B cell (primary cell): ENCODE results near the gene CHTF8.

Experiments used
- EZH2 ChIP-seq: IDR thresholded peaks from 2 replicates; pipeline ENCODE4 v1.6.1; 2012; ENCODE audit warnings: borderline replicate concordance, low read depth, mild to moderate bottlenecking, moderate library complexity, low read length; ENCODE audit not compliant: insufficient read depth, poor library complexity, severe bottlenecking
- TF ChIP-seq, protein P1 (sequence below): fragments of 200-600 bp; IDR thresholded peaks from one replicate; pipeline ENCODE4 v1.8.0; 2022; ENCODE audit warnings: antibody characterized with exemption, mild to moderate bottlenecking

DNA sequence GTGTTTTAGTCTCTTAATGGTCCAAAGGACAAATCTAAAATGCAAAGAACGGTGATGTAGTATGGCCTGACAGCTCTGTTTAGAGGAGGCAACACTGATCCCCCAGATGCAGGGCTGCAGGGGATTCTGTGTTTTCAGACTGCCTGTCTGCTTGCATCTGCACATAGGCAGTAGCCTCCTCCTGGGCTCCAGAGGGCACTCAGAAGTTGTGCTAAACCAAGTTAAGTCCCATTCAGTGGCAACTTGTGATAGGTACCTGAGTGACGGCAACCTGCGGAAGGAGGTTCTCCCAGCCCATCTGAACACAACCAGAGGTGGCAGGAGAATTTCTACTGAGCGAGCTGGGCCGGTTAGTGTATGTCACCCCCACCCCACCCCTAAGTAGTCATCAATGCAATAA lies 17.0 kb downstream of the CHTF8 start:
- no peak for TF ChIP-seq EZH2
- TF ChIP-seq, protein P1, sequence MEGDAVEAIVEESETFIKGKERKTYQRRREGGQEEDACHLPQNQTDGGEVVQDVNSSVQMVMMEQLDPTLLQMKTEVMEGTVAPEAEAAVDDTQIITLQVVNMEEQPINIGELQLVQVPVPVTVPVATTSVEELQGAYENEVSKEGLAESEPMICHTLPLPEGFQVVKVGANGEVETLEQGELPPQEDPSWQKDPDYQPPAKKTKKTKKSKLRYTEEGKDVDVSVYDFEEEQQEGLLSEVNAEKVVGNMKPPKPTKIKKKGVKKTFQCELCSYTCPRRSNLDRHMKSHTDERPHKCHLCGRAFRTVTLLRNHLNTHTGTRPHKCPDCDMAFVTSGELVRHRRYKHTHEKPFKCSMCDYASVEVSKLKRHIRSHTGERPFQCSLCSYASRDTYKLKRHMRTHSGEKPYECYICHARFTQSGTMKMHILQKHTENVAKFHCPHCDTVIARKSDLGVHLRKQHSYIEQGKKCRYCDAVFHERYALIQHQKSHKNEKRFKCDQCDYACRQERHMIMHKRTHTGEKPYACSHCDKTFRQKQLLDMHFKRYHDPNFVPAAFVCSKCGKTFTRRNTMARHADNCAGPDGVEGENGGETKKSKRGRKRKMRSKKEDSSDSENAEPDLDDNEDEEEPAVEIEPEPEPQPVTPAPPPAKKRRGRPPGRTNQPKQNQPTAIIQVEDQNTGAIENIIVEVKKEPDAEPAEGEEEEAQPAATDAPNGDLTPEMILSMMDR: no peak
